Muscle layer of duodenum (tissue), 2 donors: ENCODE data around the gene INSM1.

Experiments
- H3K27ac ChIP-seq: one replicate; pipeline ENCODE4 v1.7.0; 2013; ENCODE audit warnings: mild to moderate bottlenecking, low read length
- H3K27me3 ChIP-seq: one replicate; pipeline ENCODE4 v1.7.0; 2013; ENCODE audit warnings: low read depth, mild to moderate bottlenecking, control low read depth, low read length
- H3K36me3 ChIP-seq, 2 donors: one replicate each; pipeline ENCODE4 v1.7.0; 2013; ENCODE audit warnings: low read length in 2 of 2, control low read depth in 1 of 2, mild to moderate bottlenecking in 1 of 2; ENCODE audit not compliant: insufficient read depth in 2 of 2, control insufficient read depth in 1 of 2
- H3K4me1 ChIP-seq, 2 donors: one replicate each; pipeline ENCODE4 v1.7.0; 2013; ENCODE audit warnings: low read length in 2 of 2, mild to moderate bottlenecking in 2 of 2, control low read depth in 1 of 2, moderate library complexity in 1 of 2; ENCODE audit not compliant: insufficient read depth in 2 of 2, control insufficient read depth in 1 of 2
- H3K4me3 ChIP-seq, 2 donors: one replicate each; pipeline ENCODE4 v1.7.0; 2013; ENCODE audit warnings: low read length in 2 of 2, low read depth in 1 of 2, mild to moderate bottlenecking in 1 of 2
- H3K9me3 ChIP-seq, 2 donors: one replicate each; pipeline ENCODE4 v1.7.0; 2013; ENCODE audit warnings: low read length in 2 of 2, control low read depth in 1 of 2, mild to moderate bottlenecking in 1 of 2; ENCODE audit not compliant: control insufficient read depth in 1 of 2
- donor health status: healthy.

INSM1 gene

DNA sequence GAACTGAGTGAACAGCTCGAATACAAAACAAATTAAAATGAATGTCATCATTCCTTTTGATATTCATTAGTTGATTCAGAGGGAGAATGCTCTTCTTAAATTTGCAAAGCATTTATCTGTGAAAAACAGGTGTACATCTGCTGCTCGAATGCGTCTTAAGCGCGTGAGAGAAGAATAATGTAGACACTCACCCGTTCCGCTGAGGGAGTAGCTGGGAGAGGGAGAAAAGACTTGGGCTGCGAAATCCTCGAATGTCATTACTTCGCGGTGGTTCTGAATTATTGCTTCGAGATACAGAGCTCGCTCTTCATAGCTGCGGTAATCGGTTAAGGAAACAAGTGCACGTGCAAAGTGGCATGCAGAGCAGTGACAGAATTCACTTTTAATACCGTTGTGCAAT lies 43.9 kb downstream of the INSM1 start:
- no peak overlapping the region for H3K27ac ChIP-seq
- H3K4me3 ChIP-seq = no peak overlapping the region
- H3K9me3 ChIP-seq = no peaks in the 10 kb centered on the region
- no peaks in the 10 kb centered on the region for H3K4me1 ChIP-seq
- no peaks in the 10 kb centered on the region for H3K27me3 ChIP-seq
- peaks cover 0 to 5% of the 10 kb centered on the region in 2 donors for H3K36me3 ChIP-seq

DNA sequence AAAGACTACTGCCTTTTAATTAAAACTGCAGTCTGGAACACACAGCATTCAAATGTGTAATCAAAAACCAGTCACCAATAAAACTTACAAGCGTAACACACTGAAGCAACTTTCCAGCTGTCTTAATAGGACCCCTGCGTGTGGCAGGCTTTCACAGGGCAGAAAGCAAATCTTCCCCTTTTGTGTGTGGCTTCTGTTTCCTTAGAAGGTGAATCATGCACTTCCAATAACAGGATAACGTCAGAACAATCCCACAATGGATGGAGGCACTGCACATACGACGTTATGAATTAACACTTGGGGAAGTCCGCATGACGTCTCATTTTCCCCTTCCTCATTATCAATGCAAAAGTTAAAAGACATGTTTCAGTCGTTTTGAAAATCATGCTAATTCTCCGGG lies 44.8 kb downstream of the INSM1 start:
- no peaks in the 10 kb centered on the region for H3K27me3 ChIP-seq
- H3K9me3 ChIP-seq = no peaks in the 10 kb centered on the region
- no peak overlapping the region for H3K4me3 ChIP-seq
- no peak overlapping the region for H3K27ac ChIP-seq
- H3K4me1 ChIP-seq = no peaks in the 10 kb centered on the region
- peaks cover 0 to 5% of the 10 kb centered on the region in 2 donors for H3K36me3 ChIP-seq

DNA sequence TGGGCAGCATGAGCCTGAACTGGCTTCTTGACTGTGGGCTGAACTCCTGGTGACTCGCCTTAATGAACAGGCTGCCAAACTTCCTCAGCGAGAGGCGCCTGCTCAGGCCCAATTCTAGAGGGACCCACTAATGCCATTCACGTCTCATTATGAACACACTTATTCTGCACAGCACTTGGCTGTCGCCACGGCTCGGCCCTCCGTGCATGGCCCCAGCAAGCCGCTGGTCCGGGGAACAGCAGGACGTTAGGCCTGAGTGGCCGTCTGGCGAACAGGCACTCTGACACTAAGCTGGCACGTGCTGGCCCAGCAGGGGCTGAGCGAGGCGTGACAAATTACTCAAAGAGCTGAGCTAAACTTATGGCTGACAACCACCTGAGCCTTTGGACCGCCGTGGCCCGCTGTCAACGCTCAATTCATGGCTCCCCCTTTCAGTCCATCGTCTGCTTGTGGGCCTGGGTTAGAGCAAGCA lies 45.9 kb downstream of the INSM1 start:
- Histone ChIP-seq H3K4me1 (no peaks in the 10 kb centered on the region), H3K36me3 (peaks cover 0 to 5% of the 10 kb centered on the region in 2 donors), H3K9me3 (no peaks in the 10 kb centered on the region), H3K4me3 (no peak overlapping the region), H3K27me3 (no peaks in the 10 kb centered on the region), H3K27ac (no peak overlapping the region)

DNA sequence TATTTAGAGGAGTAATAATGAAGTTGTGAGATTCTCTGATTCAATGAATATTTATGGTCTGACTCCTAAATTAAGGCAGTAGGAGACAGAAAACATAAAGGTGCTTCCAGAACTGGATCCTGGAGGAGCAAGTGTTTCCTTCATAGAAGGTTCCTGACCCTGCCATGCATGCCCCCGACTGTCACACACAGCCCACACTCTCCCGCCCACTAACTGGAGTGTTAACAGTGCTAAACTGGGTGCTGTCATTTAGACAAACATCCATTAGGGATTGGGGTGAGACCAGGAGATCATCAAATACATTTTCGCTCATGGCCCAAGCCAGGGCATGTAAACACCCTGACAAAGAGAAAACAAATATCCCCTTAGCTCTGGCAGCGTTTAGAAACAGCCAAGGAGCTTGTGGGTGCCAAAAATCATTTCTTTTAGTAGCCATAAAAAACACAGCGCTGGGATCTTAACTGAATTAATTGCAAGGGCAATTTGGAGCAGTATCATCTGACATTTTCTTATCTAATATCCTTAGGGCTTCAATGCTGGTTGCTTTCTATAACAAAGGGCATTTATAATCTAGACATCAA lies 46.8 kb downstream of the INSM1 start:
- Histone ChIP-seq H3K27ac (no peak overlapping the region), H3K4me3 (no peak overlapping the region), H3K4me1 (no peaks in the 10 kb centered on the region), H3K9me3 (no peaks in the 10 kb centered on the region), H3K27me3 (no peaks in the 10 kb centered on the region), H3K36me3 (peaks cover 0 to 5% of the 10 kb centered on the region in 2 donors)

DNA sequence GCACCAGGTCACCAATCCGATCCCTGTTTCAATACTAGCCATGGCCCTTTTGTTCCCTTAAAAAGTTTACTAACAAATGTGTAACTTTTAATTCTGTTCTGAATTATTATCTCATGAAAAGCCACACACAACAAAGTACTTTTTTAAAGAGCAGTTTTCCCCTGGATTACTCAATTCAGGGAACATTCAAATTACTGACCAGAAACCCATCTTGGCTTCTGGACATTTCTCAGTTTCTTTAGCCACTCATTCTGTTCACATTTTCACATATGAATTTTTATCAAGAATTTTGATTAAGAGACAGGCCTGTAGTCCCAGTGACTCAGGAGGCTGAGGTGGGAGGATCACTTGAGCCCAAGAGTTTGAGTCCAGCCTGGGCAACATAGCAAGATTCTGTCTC lies 47.4 kb downstream of the INSM1 start:
- Histone ChIP-seq H3K4me1 (no peaks in the 10 kb centered on the region), H3K4me3 (no peak overlapping the region), H3K9me3 (no peaks in the 10 kb centered on the region), H3K36me3 (peaks cover 0 to 5% of the 10 kb centered on the region in 2 donors), H3K27me3 (no peaks in the 10 kb centered on the region), H3K27ac (no peak overlapping the region)

DNA sequence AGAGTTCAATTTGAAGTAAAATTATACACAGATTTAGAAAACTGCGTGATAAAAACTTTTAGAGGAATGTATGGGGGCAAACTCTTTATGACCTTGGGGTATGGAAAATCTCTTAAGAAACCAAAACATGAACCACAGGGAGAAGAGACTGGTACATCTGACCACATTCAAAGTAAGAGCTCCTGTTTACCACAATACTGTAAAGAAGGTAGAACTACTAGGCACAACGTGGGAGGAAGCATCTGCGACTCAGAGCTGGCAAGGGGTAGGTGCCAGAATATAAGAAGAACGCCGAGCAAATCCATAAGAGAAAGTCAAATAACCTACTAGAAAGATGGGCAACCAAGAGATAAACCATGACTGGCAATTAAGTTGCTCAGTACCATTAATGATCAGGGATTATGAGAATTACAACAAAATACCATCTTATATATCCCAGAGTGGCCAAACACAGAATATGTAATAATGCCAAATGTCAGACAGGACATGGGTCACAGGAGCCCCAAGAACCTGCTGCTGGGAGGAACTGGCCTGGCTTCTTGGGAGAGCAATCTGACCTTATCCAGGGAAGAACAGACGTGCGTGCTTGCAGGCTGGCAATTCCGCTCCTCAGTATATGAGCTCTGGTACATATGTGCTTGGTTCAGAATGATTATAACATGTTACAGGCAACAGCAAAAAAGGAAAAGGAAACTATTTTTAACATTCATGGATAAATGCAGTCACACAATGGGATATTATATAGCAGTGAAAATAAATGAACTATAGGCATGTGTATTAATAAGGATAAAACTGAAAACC lies 50.2 kb downstream of the INSM1 start:
- no peaks in the 10 kb centered on the region for H3K27me3 ChIP-seq
- H3K9me3 ChIP-seq = no peaks in the 10 kb centered on the region
- H3K27ac ChIP-seq = no peak overlapping the region
- peaks cover 0 to 3% of the 10 kb centered on the region in 2 donors for H3K36me3 ChIP-seq
- no peak overlapping the region for H3K4me3 ChIP-seq
- no peaks in the 10 kb centered on the region for H3K4me1 ChIP-seq
